Natural killer cell (primary cell): ENCODE data around the gene ERLIN1. TPM values are rescaled to one million over a fixed set of nuclear protein-coding genes. Genes with fewer than 3 reads are reported as not detected.

ENCODE experiments used
- ATAC-seq, 3 donors: fragments of 150-1000 bp in 2 of 3; fragments of 200-7000 bp in 1 of 3; cut with Tn5 transposase; 1 replicate in 1 of 3; 2 replicates in 2 of 3; pipeline ENCODE4 v1.10.0; 2021; ENCODE audit warnings: mild to moderate bottlenecking in 2 of 3, moderate library complexity in 2 of 3
- DNase-seq, 2 donors: peaks; one replicate each; pipeline versions ENCODE4 v3.0.0 to v3.0.0-alpha.2; 2013 to 2021; ENCODE audit warnings: mixed read lengths in 1 of 2
- H3K27ac ChIP-seq: one replicate; pipeline ENCODE4 v1.5.1; 2013; ENCODE audit warnings: mild to moderate bottlenecking, low read length
- H3K27me3 ChIP-seq: one replicate; pipeline ENCODE4 v1.6.1; 2013; ENCODE audit warnings: low read length; ENCODE audit not compliant: control insufficient read depth, insufficient read depth
- H3K36me3 ChIP-seq: one replicate; pipeline ENCODE4 v1.6.1; 2013; ENCODE audit warnings: low read length; ENCODE audit not compliant: control insufficient read depth, insufficient read depth
- H3K4me1 ChIP-seq: one replicate; pipeline ENCODE4 v1.6.1; 2013; ENCODE audit warnings: low read length; ENCODE audit not compliant: control insufficient read depth, insufficient read depth
- H3K4me3 ChIP-seq: one replicate; pipeline ENCODE4 v1.5.1; 2013; ENCODE audit warnings: low read length
- H3K9me3 ChIP-seq: one replicate; pipeline ENCODE4 v1.6.1; 2013; ENCODE audit warnings: low read length; ENCODE audit not compliant: control insufficient read depth, insufficient read depth
- H3K27ac Mint-ChIP-seq, 2 donors: one replicate each; pipeline ENCODE4 v1.8.0; 2022; ENCODE audit warnings: mild to moderate bottlenecking in 2 of 2, mixed read lengths in 2 of 2, moderate library complexity in 1 of 2
- H3K27me3 Mint-ChIP-seq, 2 donors: one replicate each; pipeline ENCODE4 v1.8.0; 2022; ENCODE audit warnings: low read depth in 2 of 2, mixed read lengths in 2 of 2
- H3K36me3 Mint-ChIP-seq: one replicate; pipeline ENCODE4 v1.8.0; 2022; ENCODE audit warnings: mixed read lengths
- H3K4me1 Mint-ChIP-seq, 2 donors: one replicate each; pipeline ENCODE4 v1.8.0; 2022; ENCODE audit warnings: mixed read lengths in 2 of 2
- H3K4me3 Mint-ChIP-seq: one replicate; pipeline ENCODE4 v1.8.0; 2022; ENCODE audit warnings: mild to moderate bottlenecking, moderate library complexity, mixed read lengths
- H3K9me3 Mint-ChIP-seq, 2 donors: one replicate each; pipeline ENCODE4 v1.8.0; 2022; ENCODE audit warnings: mixed read lengths in 2 of 2
- WGBS: methylation state at CpG from one replicate; pipeline ENCODE4 v1.1.7; 2013; ENCODE audit warnings: missing lambda C conversion rate; ENCODE audit not compliant: insufficient coverage; 5-methylcytosine and 5-hydroxymethylcytosine counted together
- intact Hi-C: fragments of 100-400 bp; cut with micrococcal nuclease; formaldehyde crosslinking; loops from one replicate; pipeline ENCODE4 v1.14.2; 2022
- total RNA-seq, 4 donors: library from RNA; stranded (reverse); fragments of 120-200 nt in 1 of 4; gene quantifications; one replicate each; pipeline versions ENCODE4 v1.2.3 to v1.2.4, GENCODE V29; 2013 to 2022
- TF ChIP-seq, protein P1 (sequence below): fragments of 200-600 bp; IDR thresholded peaks from one replicate; pipeline ENCODE4 v1.8.0; 2022; ENCODE audit warnings: antibody characterized with exemption

ERLIN1 gene
- total RNA-seq, 3 donors from 2014 or later (not counting 1 experiment from before 2014, with no cell fraction given), result 3.9 to 6.9 (median 5.1) TPM

DNA sequence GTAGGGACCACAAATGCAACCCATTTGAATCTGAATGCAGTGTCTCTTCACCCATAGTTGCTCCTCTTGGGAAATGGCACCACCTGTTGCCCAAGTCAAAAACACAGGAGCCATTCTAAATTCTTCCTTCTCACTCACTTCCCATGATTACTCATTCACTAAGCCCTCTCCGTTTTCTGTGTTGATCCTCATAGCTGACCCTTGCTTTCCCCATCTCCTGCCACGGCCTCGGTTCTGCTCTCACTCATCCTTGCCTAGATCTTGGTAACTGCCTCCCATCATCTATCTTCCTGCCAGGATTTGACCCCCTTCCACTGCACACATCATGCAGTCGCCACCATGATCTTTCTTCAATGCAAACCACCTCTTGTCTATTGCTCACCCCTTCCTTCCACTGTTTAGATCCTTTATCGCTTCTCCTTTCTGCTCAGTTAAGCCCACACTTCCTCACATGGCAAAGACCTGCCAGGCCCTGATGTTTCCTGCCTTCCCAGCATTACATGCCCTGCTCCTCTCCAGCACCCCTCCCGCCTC, 85.1 kb downstream of the ERLIN1 start:
- no peaks in the 10 kb centered on the region for H3K36me3 Mint-ChIP-seq
- TF ChIP-seq, protein P1, sequence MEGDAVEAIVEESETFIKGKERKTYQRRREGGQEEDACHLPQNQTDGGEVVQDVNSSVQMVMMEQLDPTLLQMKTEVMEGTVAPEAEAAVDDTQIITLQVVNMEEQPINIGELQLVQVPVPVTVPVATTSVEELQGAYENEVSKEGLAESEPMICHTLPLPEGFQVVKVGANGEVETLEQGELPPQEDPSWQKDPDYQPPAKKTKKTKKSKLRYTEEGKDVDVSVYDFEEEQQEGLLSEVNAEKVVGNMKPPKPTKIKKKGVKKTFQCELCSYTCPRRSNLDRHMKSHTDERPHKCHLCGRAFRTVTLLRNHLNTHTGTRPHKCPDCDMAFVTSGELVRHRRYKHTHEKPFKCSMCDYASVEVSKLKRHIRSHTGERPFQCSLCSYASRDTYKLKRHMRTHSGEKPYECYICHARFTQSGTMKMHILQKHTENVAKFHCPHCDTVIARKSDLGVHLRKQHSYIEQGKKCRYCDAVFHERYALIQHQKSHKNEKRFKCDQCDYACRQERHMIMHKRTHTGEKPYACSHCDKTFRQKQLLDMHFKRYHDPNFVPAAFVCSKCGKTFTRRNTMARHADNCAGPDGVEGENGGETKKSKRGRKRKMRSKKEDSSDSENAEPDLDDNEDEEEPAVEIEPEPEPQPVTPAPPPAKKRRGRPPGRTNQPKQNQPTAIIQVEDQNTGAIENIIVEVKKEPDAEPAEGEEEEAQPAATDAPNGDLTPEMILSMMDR, result no peak

More for the DNA sequence above, 85.1 kb downstream of the ERLIN1 start:
- Histone ChIP-seq H3K27me3 (peaks cover 4% of the 10 kb centered on the region), H3K9me3 (no peaks in the 10 kb centered on the region), H3K4me1 (no peaks in the 10 kb centered on the region), H3K4me3 (no peak overlapping the region), H3K27ac (no peak overlapping the region), H3K36me3 (no peaks in the 10 kb centered on the region)
- DNase-seq (no peak), ATAC-seq (no peak)
- Mint-ChIP-seq H3K9me3 (no peaks in the 10 kb centered on the region), H3K4me1 (no peaks in the 10 kb centered on the region), H3K4me3 (no peak overlapping the region), H3K27ac (no peak overlapping the region), H3K27me3 (peaks cover 24 to 36% of the 10 kb centered on the region in 2 donors)
- intact Hi-C loops, result no loop called here
- WGBS, result 25% methylated on average over 6 of the region's 6 CpGs

Other genes with a start within 250 kb of the ERLIN1 start
- 10 to 100 TPM; 13.8 to 15.4 (median 14.4) TPM for gene DNMBP, start 176.1 kb downstream of the ERLIN1 start, total RNA-seq
- gene CPN1, start 104.2 kb downstream of the ERLIN1 start, total RNA-seq, result not detected
- gene CHUK, start 43.6 kb upstream of the ERLIN1 start, total RNA-seq, result 10 to 100 TPM; 23.7 to 33.6 (median 33.3) TPM
- 10 to 100 TPM; 52.5 to 58.0 (median 54.8) TPM for gene CWF19L1, start 81.6 kb upstream of the ERLIN1 start, total RNA-seq
- 10 to 100 TPM; 36.7 to 63.7 (median 60.4) TPM for gene BLOC1S2, start 100.7 kb upstream of the ERLIN1 start, total RNA-seq
- gene PKD2L1, start 144.2 kb upstream of the ERLIN1 start, total RNA-seq, result not detected
- gene SCD, start 161.2 kb upstream of the ERLIN1 start, total RNA-seq, result 10 to 100 TPM in 1 of 3 donors, 1 to 10 TPM in 2; 3.5 to 10.1 (median 3.8) TPM